Astrocyte of the spinal cord (primary cell): ENCODE results near the gene PIGO.
A peak's percentile ranks its signal among the peaks of the same experiment; 100 is the strongest.

ENCODE experiments used
- DNase-seq: peaks from one replicate; pipeline ENCODE4 v3.0.0; 2011; ENCODE audit warnings: low read depth, low spot score
- H3K4me3 ChIP-seq: 2 replicates; pipeline ENCODE4 v1.5.1; 2011; ENCODE audit warnings: low read depth, mild to moderate bottlenecking, low read length, moderate library complexity
- CTCF ChIP-seq: IDR thresholded peaks from 2 replicates; pipeline ENCODE4 v1.5.1; 2012; ENCODE audit warnings: low read depth, mild to moderate bottlenecking, low read length, inconsistent platforms
- in situ Hi-C: cut with HindIII; loops from 2 replicates; pipeline ENCODE4 v1.10.0; 2017; ENCODE audit warnings: low sequenced_read_pairs

The PIGO gene

DNA sequence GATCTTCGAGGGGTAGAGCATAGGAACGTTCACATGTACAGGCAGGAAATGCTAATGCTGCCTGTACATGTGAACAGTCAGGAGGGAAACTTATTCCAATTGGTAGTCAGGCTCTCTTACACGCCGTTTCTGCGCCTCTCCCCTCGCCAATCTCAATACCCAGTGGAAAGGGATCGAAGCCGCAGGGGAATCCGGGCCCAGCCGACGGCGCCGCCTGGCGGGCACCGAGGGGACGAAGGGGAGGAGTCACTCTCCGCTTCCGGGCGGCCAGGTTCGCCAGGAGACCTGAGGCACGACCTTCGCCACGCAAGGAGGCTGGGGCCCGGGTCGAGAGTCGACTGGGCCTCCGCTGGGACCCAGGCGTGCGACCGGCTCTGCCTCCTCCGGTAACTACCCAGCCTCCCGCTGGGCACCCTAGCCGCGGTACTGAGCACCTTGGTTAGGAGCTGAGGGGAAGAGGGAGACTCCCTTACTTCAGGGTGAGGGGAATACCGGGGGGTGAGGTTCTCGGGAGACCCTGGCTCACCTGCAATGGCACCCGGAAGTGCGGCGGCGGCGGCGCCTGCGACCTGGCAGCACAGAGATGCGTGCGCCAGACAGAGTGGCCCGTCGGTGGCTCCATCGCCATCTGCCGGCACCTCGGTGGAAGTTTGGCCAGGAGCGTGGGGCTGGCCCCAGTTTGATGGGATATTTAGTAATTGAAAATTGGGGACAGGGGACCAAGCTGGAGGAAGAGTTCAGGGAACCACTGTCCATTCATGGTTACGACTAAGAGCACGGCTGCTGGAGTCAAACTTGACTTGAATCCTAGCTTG lies at the start of gene PIGO:
Gene PIGO (minus strand): TSS at position 557 of the 815 bp plus-strand sequence. CDS start 1,026 bp downstream, outside the sequence.
- peak within 1 kb of the TSS; percentile 99 for H3K4me3 ChIP-seq
- peak; percentile 80 for DNase-seq
- peak; percentile 93 for TF ChIP-seq CTCF
- in situ Hi-C loops = no loop called here

DNA sequence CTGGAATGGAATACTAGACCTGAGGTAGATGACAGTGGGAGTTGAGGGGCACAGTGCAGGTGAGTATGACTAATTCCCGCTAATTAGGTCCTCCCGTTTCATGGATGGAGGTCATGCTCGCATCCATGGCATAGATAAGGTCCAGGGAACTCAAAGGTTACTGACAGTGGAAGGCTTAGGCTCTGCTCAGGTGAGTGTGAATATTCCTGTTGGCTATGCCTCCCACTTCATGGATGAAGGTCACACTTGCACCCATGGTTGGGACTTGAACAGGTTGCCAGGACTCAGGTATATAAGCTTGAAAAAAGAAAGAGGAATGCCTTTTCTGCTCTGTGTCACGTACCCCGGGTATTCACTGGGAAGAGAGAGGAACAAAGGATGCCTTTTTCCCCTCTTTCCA lies 45.6 kb upstream of the PIGO start:
- no peak overlapping the region for H3K4me3 ChIP-seq
- no peak for DNase-seq
- TF ChIP-seq CTCF = no peak
- in situ Hi-C loops = no loop called here

GRCh38 chr9:35140093-35140492 lies 43.7 kb upstream of the PIGO start:
- no peak for TF ChIP-seq CTCF
- no peak overlapping the region for H3K4me3 ChIP-seq
- in situ Hi-C loops = no loop called here

GRCh38 chr9:35136866-35137265 lies 40.5 kb upstream of the PIGO start:
- H3K4me3 ChIP-seq = no peak overlapping the region
- TF ChIP-seq CTCF = no peak
- in situ Hi-C loops = no loop called here
- DNase-seq = no peak

More at GRCh38 chr9:35140093-35140492, 43.7 kb upstream of the PIGO start:
- DNase-seq = no peak

GRCh38 chr9:35135988-35136387 lies 39.6 kb upstream of the PIGO start:
- in situ Hi-C loops = no loop called here
- no peak overlapping the region for H3K4me3 ChIP-seq
- DNase-seq = no peak
- no peak for TF ChIP-seq CTCF

- in situ Hi-C loops = no loop called here
- no peak overlapping the region for H3K4me3 ChIP-seq
- DNase-seq = no peak
- no peak for TF ChIP-seq CTCF
Observed at GRCh38 chr9:35134920-35135319, 38.5 kb upstream of the PIGO start.
